Measurements from ENCODE around the gene TTC12. TPM values are rescaled to one million over a fixed set of nuclear protein-coding genes. Genes with fewer than 3 reads are reported as not detected.

Gene TTC12
- total and polyA plus RNA-seq, 12 donors: 5.6 to 26.9 (median 16.5) TPM

DNA sequence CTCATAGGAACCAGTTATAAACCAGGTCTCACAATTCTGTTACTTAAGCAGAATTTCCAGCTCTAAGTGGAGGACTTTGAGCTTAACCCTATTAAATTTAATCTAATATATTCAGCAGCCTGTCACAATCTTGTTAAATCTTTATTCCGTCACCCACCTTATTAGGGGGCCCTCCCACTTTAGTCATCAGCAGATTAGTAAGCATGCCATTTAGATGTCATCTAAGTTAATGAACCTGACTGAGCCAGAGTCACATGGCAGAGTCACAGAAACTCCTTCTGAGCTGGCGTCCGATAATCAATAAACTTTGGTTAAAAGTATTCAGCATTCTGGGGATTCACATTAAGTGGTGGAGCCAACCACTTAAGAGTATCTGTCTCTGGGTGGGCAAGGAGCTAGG lies 35.1 kb downstream of the TTC12 start:
- no peaks in the 10 kb centered on the region for H3K9me3 ChIP-seq (replicated peaks in 1 of 3)
- intact Hi-C loops (cut with DNase I): no loop called here
- DNase-seq: no peak
- WGBS, 4 donors: 87 to 92% (median 90%) methylated on average over 3 of the region's 3 CpGs
- peaks cover 0 to 6% of the 10 kb centered on the region in 2 donors for H3K36me3 ChIP-seq (replicated peaks in 1 of 2)
- no peaks in the 10 kb centered on the region for H3K4me1 ChIP-seq (replicated peaks in 1 of 2)
- no peak overlapping the region for H3K27ac ChIP-seq
- TF ChIP-seq, protein P1, sequence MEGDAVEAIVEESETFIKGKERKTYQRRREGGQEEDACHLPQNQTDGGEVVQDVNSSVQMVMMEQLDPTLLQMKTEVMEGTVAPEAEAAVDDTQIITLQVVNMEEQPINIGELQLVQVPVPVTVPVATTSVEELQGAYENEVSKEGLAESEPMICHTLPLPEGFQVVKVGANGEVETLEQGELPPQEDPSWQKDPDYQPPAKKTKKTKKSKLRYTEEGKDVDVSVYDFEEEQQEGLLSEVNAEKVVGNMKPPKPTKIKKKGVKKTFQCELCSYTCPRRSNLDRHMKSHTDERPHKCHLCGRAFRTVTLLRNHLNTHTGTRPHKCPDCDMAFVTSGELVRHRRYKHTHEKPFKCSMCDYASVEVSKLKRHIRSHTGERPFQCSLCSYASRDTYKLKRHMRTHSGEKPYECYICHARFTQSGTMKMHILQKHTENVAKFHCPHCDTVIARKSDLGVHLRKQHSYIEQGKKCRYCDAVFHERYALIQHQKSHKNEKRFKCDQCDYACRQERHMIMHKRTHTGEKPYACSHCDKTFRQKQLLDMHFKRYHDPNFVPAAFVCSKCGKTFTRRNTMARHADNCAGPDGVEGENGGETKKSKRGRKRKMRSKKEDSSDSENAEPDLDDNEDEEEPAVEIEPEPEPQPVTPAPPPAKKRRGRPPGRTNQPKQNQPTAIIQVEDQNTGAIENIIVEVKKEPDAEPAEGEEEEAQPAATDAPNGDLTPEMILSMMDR (IDR thresholded peaks at IDR 0.05): no peak
- no peak for TF ChIP-seq POLR2A (IDR thresholded peaks at IDR 0.05)
- H3K27me3 ChIP-seq: no peaks in the 10 kb centered on the region
- H3K4me3 ChIP-seq: no peak overlapping the region

GRCh38 chr11:113350336-113351067 lies 36.1 kb downstream of the TTC12 start:
- no peaks in the 10 kb centered on the region for H3K4me1 ChIP-seq (replicated peaks in 1 of 2)
- H3K4me3 ChIP-seq: no peak overlapping the region
- peaks cover 0 to under 1% of the 10 kb centered on the region in 2 donors for H3K36me3 ChIP-seq (replicated peaks in 1 of 2)
- intact Hi-C loops (cut with DNase I): no loop called here
- H3K27ac ChIP-seq: no peak overlapping the region
- TF ChIP-seq, protein P1 (IDR thresholded peaks at IDR 0.05): no peak
- TF ChIP-seq POLR2A (IDR thresholded peaks at IDR 0.05): no peak
- H3K9me3 ChIP-seq (replicated peaks in 1 of 3): peaks cover 0 to 4% (median 0%) of the 10 kb centered on the region in 3 donors
- DNase-seq: no peak
- no peaks in the 10 kb centered on the region for H3K27me3 ChIP-seq
- WGBS, 4 donors: 93 to 95% (median 95%) methylated on average over 8 to 11 of the region's 11 CpGs

GRCh38 chr11:113351068-113351450 lies 36.7 kb downstream of the TTC12 start:
- no peak for TF ChIP-seq POLR2A (IDR thresholded peaks at IDR 0.05)
- TF ChIP-seq, protein P1 (IDR thresholded peaks at IDR 0.05): no peak
- Histone ChIP-seq H3K36me3 (replicated peaks in 1 of 2) (no peaks in the 10 kb centered on the region), H3K4me1 (replicated peaks in 1 of 2) (no peaks in the 10 kb centered on the region), H3K27ac (no peak overlapping the region), H3K27me3 (no peaks in the 10 kb centered on the region), H3K4me3 (no peak overlapping the region), H3K9me3 (replicated peaks in 1 of 3) (peaks cover 0 to 10% (median 0%) of the 10 kb centered on the region in 3 donors)
- 87 to 94% (median 90%) methylated on average over 3 of the region's 3 CpGs for WGBS, 4 donors
- DNase-seq: no peak
- intact Hi-C loops (cut with DNase I): no loop called here

DNA sequence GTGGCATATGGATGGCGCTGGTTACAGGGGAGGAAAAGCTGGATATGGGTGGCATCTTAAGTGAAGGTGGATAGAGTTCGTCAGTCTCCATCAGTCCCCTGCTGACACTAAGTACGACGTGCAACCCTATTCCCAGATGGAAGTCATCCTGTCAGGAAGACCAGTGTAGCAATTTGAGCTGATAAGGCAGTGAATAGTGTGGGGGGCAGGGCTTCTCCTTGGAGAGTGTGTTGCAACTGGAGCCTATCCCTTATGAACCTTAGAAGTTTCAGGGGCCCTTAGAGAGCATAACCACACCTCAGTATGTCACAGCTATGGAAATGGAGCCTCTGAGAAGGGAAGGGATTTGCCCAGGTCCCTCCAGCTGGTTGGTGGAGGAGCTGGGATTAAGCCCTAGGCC lies 37.1 kb downstream of the TTC12 start:
- 86 to 100% (median 90%) methylated on average over 4 of the region's 4 CpGs for WGBS, 4 donors
- TF ChIP-seq, protein P1 (IDR thresholded peaks at IDR 0.05): no peak
- no peak for TF ChIP-seq POLR2A (IDR thresholded peaks at IDR 0.05)
- Histone ChIP-seq H3K9me3 (replicated peaks in 1 of 3) (peaks cover 0 to 14% (median 0%) of the 10 kb centered on the region in 3 donors), H3K4me1 (replicated peaks in 1 of 2) (no peaks in the 10 kb centered on the region), H3K4me3 (no peak overlapping the region), H3K27me3 (no peaks in the 10 kb centered on the region), H3K27ac (no peak overlapping the region), H3K36me3 (replicated peaks in 1 of 2) (no peaks in the 10 kb centered on the region)
- no peak for DNase-seq
- intact Hi-C loops (cut with DNase I): no loop called here

Measured in adrenal gland (tissue), 12 donors.